ENCODE results near the gene PSPC1. TPM values are rescaled to one million over a fixed set of nuclear protein-coding genes. Genes with fewer than 3 reads are reported as not detected.

The PSPC1 gene
- total RNA-seq, 1 donor from 2014 or later, result 53.6 TPM

DNA sequence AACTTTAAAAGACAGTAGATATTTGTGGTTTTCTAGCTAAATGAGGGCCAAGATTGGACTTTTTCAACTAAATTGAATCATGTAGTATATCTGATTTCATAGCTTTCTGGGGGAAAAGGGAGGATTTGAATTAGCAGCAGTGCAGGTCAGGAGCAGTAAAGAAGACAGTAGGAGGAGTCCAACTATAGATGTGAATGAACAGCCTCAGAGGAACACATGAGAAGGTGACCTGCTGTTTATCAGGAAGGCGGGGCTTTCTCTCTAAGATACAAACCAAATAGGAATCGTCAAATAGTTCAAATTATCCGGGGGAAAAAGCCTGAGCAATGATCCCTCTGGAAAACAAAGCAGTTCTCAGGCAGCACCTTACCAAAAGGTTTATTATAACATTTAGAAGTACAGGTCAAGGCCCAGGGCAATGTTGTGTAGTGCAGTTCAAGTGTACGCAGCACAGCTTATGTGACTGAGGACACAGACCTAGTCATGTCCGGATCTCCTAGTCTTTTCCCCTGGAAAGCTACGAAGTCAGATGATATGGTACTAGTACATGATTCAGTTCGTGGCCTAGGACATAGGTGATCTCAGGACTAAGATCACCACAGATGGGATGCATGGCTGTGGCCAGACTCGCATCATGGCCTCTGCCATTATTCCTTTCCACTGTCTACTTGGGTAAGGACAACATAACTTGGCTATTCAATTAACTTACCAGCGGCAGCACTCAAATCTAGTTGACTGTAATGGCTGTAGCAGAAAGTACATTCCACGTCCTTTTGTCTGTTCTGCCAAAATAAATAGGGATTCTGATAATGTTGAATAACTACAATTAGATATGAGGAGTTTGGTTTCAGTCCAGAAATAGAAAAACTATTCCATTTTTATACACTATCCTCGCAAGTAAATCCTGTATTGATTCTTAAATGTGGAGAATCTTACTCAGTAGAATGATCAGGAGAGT is 109.0 kb downstream of the PSPC1 start:
- peak in 1 of 2 donors; percentile 54 for DNase-seq (ENCODE audit: low read depth in 2 of 2)

DNA sequence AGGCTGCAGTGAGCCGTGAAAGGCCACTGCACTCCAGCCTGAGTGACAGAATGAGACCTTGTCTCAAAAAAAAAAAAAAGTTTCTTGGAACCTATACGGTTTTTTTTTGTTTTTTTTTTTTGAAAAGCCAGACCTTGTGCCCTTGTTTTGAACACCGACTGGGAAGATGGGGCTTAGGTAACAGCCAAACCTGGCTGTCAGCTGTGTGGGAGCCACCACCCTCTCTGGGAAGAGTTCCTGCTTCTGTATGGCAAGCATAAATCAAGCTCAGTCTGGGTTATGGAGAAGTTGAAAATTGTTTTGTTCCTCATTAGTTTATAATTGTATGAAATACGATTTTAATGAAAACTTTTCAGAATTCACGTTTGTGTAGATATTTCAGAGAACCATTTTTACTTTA is 109.8 kb downstream of the PSPC1 start:
- no peak for DNase-seq (ENCODE audit: low read depth in 2 of 2)

DNA sequence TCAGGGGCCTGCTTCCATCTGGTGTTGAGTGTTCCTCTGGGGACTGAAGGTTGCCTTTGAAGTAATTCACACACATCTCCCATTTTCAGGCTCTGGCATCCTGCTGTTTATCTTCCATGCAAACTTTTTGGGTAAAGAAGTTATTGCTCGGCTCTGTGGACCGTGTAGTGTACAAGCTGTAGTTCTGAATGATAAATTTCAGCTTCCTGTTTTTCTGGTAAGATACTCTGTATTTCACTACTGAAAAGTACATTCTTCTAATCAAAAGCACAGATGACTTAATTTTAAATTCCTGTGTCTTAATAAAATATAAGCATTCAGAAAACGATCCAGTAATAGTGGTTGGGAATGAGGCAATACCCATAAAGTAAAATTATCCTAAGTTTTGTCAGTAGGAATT is 112.6 kb downstream of the PSPC1 start:
- no peak for DNase-seq (ENCODE audit: low read depth in 2 of 2)

DNA sequence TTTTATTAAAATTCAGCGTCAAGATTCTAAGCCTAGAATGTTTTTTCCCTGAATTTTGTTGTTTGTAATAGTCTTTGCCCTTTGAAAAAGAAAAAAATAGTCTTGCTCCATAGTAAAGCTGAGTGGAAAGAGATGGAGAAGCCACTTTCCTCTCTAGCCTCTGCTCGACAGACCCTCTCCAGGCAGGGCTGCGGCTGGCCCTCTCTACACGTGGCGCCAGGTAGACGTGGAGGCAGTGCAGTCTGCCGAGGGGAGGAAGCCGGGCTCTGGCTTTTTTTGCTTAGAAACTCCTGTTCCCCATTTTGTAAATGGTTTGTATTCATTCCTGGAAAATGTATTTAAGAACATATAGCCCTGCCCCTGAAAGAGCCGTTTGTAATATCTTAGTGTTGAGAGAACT is 114.0 kb downstream of the PSPC1 start:
- no peak for DNase-seq (ENCODE audit: low read depth in 2 of 2)

DNA sequence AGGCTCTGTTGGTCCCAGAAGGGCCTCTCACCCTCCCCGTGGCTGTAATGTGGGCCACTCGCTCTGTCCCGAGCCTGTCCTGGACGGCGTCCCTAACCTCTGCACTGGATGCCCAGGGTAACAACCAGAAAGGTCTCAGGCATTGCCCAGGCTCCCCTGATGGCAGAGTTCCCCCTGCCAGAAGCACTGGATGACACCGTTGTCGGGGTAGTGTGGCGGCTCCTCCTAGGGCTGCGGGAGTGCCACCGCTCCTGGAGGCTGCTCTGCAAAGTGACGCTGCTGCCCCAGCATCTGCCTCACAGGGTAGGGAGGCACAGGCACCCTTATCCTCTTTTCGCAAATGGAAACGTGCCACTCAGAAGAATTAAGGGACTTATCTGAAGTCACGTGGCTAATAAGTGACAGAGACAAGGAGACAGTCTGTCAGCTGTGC is 117.3 kb downstream of the PSPC1 start:
- DNase-seq (ENCODE audit: low read depth in 2 of 2), result no peak

DNA sequence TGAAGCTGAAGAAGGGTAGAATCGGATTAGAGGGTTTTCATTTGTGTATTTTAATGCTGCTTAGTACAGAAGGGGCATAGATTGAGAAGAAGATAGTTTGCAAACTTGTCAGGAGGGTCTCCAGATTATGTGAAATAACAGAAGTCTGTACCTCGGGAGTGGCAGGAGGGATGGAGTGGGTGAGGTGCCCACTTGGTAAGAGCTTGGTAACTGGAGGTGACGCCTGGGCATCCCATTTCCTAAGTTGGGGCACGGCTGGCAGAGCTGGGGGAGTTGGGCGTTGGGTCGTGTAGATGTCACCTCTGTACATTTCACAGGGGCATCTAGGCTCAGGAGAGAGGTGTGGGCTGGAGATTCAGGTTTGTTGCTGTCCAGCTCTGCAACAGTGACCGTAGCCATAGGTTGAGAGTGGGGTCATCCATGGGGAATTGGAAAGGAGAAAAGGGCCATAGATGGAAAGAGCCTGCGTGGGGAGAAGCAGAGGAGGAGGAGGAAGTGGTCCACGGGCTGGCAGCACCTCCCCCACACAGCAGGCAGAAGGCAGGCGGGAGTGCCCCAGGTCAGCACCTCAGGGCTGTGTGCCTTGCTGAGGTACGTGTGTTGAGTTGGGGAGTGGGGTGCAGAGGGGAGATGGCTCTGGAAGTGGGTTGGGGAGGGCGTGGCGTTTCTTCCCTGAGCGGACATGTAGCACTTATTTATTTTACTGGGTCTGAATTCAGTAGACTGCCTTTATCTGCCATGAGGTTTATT is 118.1 kb downstream of the PSPC1 start:
- no peak for DNase-seq (ENCODE audit: low read depth in 2 of 2)

DNA sequence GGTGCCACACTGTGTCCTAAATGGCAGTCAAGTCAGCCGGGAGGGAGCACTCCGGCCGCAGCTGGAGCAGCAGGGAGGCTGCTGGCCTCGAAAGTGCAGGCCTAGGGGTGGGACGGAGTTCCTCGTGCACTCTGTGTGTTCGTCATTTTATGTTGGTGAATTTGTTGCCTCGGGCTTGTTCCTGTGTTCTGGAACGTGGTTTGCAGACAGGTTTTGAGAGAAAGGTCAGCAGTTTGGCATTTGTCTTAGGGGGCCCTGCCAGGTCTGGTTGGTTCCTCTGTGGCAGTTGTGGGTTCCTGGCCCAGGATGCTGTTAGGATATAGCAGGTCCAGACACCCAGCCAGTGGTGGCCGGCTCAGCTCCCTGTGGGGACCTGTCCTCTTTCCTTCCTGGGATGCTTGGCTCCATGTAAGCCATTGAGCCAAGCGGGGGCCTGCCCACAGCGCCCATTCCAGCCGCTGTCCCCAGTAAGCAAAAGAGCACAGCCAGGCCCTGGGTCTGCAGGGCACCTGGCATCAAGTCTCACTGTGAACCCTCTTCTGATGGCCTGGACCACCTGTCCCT is 119.2 kb downstream of the PSPC1 start:
- DNase-seq (ENCODE audit: low read depth in 2 of 2), result no peak

DNA sequence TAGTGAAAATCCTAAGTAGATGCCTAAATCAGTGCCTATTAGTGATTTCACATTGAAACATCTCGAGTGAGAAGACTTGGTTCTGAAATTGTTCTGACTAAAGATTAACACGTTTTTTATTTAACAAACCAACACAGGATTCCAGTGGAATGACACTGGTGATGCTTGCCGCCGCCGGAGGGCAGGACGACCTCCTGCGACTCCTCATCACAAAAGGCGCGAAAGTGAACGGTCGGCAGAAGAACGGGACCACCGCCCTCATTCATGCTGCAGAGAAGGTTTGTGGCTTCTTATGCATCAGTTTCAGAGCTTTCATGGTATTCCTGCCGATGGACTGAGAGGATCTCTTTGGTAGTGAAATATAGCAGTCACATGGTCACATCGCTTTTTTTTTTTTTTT is 121.2 kb downstream of the PSPC1 start:
- no peak for DNase-seq (ENCODE audit: low read depth in 2 of 2)

DNA sequence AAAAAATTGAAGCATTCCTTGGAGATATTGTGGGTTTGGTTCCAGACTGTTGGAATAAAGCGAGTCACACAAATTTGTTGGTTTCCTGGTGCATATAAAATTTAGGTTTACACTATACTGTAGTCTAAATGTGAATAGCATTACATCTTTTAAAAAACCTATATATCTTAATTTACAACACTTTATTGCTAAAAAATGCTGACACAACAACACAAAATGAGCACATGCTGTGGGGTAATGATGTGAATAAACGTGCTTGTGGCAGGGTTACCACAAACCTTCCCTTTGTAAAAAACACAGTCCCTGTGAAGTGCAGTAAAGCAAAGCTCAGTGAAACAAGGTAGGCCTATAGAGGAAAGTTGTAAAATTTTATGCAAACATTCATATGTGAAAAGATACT is 121.6 kb downstream of the PSPC1 start:
- DNase-seq (ENCODE audit: low read depth in 2 of 2), result no peak

DNA sequence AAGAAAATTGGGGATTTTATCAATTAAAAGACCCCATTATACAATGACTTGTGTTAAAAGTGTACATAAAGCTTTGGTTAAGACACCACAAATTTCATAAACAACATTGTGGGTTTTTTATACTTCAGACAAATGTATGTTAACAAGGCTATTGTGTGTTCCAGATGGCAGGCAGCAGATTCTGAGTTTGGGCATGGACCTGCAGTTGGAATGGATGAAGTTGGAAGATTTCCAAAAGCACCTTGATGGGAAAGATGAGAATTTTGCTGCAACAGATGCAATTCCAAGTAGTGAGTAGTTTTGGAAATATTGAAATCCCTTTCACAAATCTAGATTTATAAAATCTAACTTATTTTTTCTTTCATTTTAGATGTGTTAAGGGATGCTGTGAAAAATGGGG is 123.9 kb downstream of the PSPC1 start:
- no peak for DNase-seq (ENCODE audit: low read depth in 2 of 2)

DNA sequence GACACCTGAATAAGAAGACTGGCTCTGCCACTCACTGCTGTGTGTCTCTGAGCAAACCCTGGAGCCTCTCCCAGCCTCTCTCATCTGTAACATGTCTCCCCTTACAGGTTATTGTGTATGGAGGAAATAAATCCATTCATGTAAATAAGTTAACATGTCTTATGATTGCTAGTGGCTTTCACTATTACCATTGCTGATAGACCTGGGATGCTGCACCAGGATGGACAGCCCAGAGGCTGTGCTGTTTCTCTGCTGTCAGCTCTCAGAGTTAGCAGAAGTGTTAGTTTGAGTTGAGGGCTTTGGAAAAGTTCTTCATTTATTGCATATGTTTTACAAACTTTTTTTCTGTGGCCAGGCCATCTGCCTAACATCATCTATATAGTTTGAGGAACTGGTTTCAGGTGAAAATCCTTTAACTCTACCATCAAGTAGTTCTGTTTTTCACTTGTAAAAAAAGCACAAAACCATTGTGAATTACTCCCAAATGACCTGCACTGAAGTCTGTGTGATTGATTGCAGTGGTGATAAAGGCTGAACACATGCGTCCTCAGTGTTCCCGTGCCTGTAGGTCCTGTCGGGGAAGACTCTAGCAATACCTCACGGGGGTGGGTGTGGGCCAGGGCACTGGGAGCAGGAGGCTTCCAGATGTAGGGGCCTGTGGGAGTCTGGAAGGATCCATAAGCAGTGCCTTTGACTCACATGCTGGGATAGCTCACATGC is 124.7 kb downstream of the PSPC1 start:
- no peak for DNase-seq (ENCODE audit: low read depth in 2 of 2)

Other genes starting within 250 kb of the PSPC1 start
- gene TPTE2, start 221.4 kb downstream of the PSPC1 start, total RNA-seq, result not detected in 2 replicates
- 6.3 and 11.5 TPM in 2 replicates for gene MPHOSPH8, start 149.3 kb downstream of the PSPC1 start, total RNA-seq
- gene ZMYM5, start 80.7 kb upstream of the PSPC1 start, total RNA-seq, result 8.3 and 8.5 TPM in 2 replicates
- 27.0 and 41.5 TPM in 2 replicates for gene ZMYM2, start 175.8 kb upstream of the PSPC1 start, total RNA-seq

Measured in lung microvascular endothelial cell (primary cell).